ENCODE measurements around the gene TMEM151B.

Gene TMEM151B

DNA sequence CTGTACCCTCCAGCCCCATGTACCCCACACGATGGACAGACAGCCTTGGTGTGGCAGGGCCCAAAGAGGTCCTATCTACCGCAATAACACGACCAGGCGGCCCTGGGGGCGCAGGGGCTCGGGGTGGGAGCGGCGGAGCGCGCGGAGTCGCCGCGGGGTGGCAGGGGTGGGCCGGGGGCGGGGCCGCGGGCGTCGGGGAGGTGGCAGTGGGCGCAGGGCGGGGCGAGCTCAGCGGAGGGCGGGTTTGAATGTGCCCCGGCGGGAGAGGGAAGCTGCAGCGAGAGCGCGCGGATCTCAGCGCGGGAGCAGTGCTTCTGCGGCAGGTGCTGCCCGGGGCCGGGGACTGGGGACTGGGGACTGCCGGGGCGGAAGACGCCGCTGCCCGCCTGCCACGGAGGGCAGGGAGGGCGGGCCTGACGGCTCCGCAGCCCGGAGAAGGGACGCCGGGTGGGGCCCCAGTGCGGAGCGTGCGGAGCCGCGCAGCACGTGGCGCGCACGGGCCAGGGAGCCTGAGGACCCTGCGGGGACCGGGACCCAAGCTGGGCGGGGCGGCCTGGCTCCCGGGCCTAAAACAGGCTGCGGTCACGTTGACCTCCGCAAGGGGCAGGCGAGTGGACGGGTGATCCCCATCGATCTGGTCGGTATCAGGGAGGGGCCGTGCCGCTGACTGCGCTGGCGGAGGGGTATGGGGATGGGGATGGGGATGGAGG is 46.8 kb upstream of the TMEM151B start, which contains the start of gene SLC29A1:
Gene SLC29A1, plus strand, starts transcription at position 277 of the 710 bp plus-strand sequence. CDS start 3,719 bp downstream, outside the sequence.
- peak; percentile 93 for DNase-seq (ENCODE audit: low read depth)
- TF ChIP-seq, protein P1, sequence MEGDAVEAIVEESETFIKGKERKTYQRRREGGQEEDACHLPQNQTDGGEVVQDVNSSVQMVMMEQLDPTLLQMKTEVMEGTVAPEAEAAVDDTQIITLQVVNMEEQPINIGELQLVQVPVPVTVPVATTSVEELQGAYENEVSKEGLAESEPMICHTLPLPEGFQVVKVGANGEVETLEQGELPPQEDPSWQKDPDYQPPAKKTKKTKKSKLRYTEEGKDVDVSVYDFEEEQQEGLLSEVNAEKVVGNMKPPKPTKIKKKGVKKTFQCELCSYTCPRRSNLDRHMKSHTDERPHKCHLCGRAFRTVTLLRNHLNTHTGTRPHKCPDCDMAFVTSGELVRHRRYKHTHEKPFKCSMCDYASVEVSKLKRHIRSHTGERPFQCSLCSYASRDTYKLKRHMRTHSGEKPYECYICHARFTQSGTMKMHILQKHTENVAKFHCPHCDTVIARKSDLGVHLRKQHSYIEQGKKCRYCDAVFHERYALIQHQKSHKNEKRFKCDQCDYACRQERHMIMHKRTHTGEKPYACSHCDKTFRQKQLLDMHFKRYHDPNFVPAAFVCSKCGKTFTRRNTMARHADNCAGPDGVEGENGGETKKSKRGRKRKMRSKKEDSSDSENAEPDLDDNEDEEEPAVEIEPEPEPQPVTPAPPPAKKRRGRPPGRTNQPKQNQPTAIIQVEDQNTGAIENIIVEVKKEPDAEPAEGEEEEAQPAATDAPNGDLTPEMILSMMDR (IDR thresholded peaks at IDR 0.05; ENCODE audit: low read depth, low read length) = no peak
- TF ChIP-seq POLR2A (IDR thresholded peaks at IDR 0.05; ENCODE audit: extremely low read depth, insufficient read length) (peak; percentile 81), MYC (IDR thresholded peaks at IDR 0.05; ENCODE audit: low read depth, low read length) (peak; percentile 64)
- TF ChIP-seq, protein P2, sequence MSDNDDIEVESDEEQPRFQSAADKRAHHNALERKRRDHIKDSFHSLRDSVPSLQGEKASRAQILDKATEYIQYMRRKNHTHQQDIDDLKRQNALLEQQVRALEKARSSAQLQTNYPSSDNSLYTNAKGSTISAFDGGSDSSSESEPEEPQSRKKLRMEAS (IDR thresholded peaks at IDR 0.05; ENCODE audit: low read depth, low read length) = peak; percentile 90
- peak within 1 kb of the TSS; percentile 94 for H3K4me3 ChIP-seq (ENCODE audit: low read depth, low read length)

DNA sequence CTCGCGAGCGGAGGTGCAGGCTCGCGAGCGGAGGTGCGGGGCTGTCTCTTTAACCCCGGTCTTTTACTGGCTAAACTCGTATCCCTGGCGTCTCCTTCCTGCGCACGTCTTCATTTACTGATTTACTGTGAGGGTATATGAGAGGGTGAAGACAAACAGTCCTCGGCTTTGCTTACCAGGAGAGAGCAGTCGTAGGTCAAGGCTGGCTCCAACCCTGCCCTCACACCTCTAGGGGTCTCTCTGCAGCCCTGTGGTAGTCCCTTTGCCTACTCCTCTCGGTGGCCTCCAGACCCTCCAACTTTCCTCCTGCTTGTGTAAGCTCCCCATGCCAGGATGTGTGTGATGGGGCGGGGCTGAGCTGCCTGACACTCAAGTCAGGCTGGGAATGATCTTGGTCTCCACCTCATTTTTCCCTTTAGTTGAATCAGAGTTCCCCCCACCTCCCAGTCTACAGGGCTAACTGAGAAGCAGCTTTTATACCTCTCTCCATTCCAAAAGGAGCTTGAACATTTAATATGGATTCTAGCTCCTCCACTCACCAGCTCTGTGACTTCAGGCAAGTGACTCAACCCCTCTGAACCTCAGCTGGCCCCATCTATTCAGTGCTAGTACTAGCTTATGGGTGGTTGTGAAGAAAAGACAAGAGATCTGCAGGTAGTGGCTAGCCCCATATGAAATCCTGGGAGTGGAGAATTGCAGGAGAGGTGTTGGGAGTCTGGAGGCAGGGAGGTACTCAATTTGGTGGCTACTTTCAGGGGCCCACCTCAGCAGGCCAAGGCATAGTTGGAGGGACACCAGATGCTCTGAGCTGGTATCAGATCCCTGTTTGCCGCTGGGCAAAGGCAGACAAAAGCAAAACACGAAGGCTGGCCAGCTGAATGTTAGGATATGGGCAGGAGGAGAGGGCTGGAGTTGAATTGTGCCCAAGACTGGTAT is 46.0 kb upstream of the TMEM151B start:
- peak; percentile 70 for DNase-seq (ENCODE audit: low read depth)
- H3K4me3 ChIP-seq (ENCODE audit: low read depth, low read length) = peak overlapping the region; percentile 94
- TF ChIP-seq, protein P2 (IDR thresholded peaks at IDR 0.05; ENCODE audit: low read depth, low read length) = no peak
- TF ChIP-seq, protein P1 (IDR thresholded peaks at IDR 0.05; ENCODE audit: low read depth, low read length) = peak; percentile 17

DNA sequence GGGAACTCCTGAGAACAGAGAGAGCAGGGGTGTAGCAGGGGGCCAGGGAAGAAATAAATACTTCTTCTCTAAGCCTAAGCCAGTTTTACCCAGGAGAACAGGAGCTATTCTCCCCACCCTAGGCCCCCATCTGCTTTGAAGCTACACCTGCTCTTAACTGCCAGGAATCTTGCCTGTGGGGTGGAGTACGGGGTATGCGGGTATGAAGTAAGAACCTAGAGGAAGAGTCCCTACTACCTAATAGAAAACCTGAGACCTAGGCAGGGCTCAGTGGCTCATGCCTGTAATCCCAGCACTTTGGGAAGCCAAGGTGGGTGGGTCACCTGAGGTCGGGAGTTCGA is 45.3 kb upstream of the TMEM151B start:
- DNase-seq (ENCODE audit: low read depth) = no peak
- TF ChIP-seq MYC (IDR thresholded peaks at IDR 0.05; ENCODE audit: low read depth, low read length) (no peak), POLR2A (IDR thresholded peaks at IDR 0.05; ENCODE audit: extremely low read depth, insufficient read length) (no peak)
- TF ChIP-seq, protein P1 (IDR thresholded peaks at IDR 0.05; ENCODE audit: low read depth, low read length) = no peak
- TF ChIP-seq, protein P2 (IDR thresholded peaks at IDR 0.05; ENCODE audit: low read depth, low read length) = no peak
- H3K4me3 ChIP-seq (ENCODE audit: low read depth, low read length) = peak overlapping the region; percentile 94

DNA sequence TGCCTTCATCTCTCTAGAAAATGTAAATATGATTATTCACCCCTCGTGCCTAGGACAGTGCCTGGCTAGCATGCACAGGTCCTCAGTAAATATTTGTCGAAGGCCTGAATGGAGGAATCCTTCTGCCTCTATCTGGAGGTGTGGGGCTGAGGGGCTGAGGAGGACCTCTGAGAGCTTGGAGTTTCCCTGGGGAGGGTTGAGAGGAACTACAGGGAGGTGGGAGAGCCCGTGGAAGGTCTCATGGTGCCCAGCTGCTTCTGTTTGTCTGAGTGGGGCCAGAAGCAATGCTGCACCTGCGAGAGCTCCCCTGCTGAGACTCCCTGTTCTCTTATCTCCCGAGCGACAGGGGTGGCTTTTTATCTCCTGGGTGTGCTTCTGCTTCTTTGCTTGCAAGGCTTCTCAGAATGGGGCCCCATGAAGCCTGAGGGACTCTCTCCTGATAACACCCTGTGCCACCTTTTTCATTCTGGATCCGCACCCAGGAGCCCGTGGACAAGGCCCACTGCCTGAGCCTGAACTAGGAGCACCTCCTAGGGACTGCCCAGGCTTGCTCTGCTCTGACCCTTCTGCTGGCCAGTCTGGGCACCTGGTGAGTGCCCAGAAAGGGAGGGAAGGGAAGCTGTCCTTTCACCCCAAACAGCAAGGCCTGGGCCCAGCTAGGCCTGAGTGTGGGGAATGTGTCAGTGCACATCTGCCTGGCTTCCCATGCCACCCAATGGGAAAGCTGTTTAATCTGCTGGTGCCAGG is 44.5 kb upstream of the TMEM151B start:
- DNase-seq (ENCODE audit: low read depth) = peak; percentile 75
- H3K4me3 ChIP-seq (ENCODE audit: low read depth, low read length) = peak overlapping the region; percentile 44
- TF ChIP-seq POLR2A (IDR thresholded peaks at IDR 0.05; ENCODE audit: extremely low read depth, insufficient read length) (no peak), MYC (IDR thresholded peaks at IDR 0.05; ENCODE audit: low read depth, low read length) (no peak)
- TF ChIP-seq, protein P1 (IDR thresholded peaks at IDR 0.05; ENCODE audit: low read depth, low read length) = no peak
- TF ChIP-seq, protein P2 (IDR thresholded peaks at IDR 0.05; ENCODE audit: low read depth, low read length) = no peak

DNA sequence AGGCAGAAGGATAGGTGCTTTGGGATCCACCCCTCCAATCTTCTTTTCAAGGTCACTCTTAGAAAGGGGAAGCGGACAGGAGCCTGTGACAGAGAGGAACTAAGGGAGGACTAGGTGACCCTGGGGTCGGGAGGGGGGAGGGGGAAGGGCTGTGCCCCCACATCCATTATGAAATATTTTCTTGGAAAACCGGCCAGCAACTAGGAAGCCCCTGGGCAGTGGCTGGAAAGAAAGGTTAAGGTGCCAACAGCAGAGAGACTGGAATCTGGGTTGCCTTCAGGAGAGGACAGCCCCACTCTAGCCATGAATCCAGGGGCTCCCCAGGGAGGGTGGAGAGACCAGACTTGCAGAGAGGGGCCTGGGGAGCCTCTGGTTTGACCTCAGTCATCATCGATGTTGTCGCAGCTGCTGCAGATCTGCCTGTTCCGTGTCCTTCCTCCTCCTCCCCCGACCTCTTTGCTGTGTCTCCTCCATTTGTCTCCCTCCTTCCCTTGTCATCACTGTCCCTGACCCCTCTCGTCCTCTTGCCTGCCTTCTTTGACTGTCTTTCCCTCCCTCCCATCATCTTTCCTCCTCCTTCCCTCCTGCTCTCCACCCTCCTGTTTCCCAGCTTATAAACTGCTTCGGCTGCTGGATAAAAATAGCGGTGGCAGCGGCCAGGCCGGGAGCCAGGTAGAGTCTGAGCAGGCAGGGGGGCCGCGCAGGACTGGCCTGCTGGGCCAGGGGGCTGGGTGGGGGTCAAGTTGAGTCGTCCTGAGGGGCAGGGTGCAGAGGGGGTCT is 43.7 kb upstream of the TMEM151B start:
- peak; percentile 77 for DNase-seq (ENCODE audit: low read depth)
- TF ChIP-seq POLR2A (IDR thresholded peaks at IDR 0.05; ENCODE audit: extremely low read depth, insufficient read length) = no peak
- TF ChIP-seq, protein P2 (IDR thresholded peaks at IDR 0.05; ENCODE audit: low read depth, low read length) = no peak
- no peak for TF ChIP-seq MYC (IDR thresholded peaks at IDR 0.05; ENCODE audit: low read depth, low read length)
- TF ChIP-seq, protein P1 (IDR thresholded peaks at IDR 0.05; ENCODE audit: low read depth, low read length) = no peak
- H3K4me3 ChIP-seq (ENCODE audit: low read depth, low read length) = peak overlapping the region; percentile 44

Measured in NB4 (cell line).